WTC11 (cell line): ENCODE results near the gene EPHA4. TPM values are rescaled to one million over a fixed set of nuclear protein-coding genes. Genes with fewer than 3 reads are reported as not detected.

ENCODE experiments used
- ATAC-seq: fragments of 200-7000 bp; cut with Tn5 transposase; 2 replicates; pipeline ENCODE4 v1.10.0; 2021; ENCODE audit warnings: mild to moderate bottlenecking, moderate library complexity
- CTCF ChIA-PET: fragments of 300-600 bp; sonication (Branson Sonifier 250); formaldehyde crosslinking; loops from one replicate; lab custom pipeline; 2021; ENCODE audit warnings: antibody characterized with exemption; lab: Charles Lee
- POLR2A ChIA-PET: fragments of 350-600 bp; sonication (Branson Sonifier 250); formaldehyde crosslinking; loops from one replicate; lab custom pipeline; 2021; ENCODE audit warnings: antibody characterized with exemption; lab: Charles Lee
- DNase-seq: peaks from one replicate; pipeline ENCODE4 v3.0.0; 2021; ENCODE audit warnings: low spot score
- H3K27ac Mint-ChIP-seq: 2 replicates; pipeline ENCODE4 v1.8.0; 2021; ENCODE audit warnings: mixed read lengths
- H3K27me3 Mint-ChIP-seq: 2 replicates; pipeline ENCODE4 v1.8.0; 2021; ENCODE audit warnings: low read depth, mild to moderate bottlenecking, moderate library complexity, mixed read lengths
- H3K36me3 Mint-ChIP-seq: 2 replicates; pipeline ENCODE4 v1.8.0; 2021; ENCODE audit warnings: mixed read lengths
- H3K4me1 Mint-ChIP-seq: 2 replicates; pipeline ENCODE4 v1.8.0; 2022; ENCODE audit warnings: mixed read lengths
- H3K4me3 Mint-ChIP-seq: 2 replicates; pipeline ENCODE4 v1.8.0; 2021; ENCODE audit warnings: mild to moderate bottlenecking, moderate library complexity, mixed read lengths
- H3K9me3 Mint-ChIP-seq: 2 replicates; pipeline ENCODE4 v1.8.0; 2021; ENCODE audit warnings: mixed read lengths
- CBFB ChIP-seq: sonication (generic); formaldehyde crosslinking; IDR thresholded peaks from 2 replicates; pipeline ENCODE4 v1.8.1; 2022; ENCODE audit warnings: mild to moderate bottlenecking, low read depth, missing genetic modification reagents
- CREB1 ChIP-seq: sonication (generic); formaldehyde crosslinking; IDR thresholded peaks from 2 replicates; pipeline ENCODE4 v1.8.0; 2023; ENCODE audit warnings: mild to moderate bottlenecking, missing genetic modification reagents
- EMX1 ChIP-seq: fragments of 250-450 bp; sonication (Bioruptor Pico); IDR thresholded peaks from 2 replicates; pipeline ENCODE4 v1.8.0; 2021; ENCODE audit warnings: mild to moderate bottlenecking
- HMGA2 ChIP-seq: fragments of 250-450 bp; sonication (Bioruptor Pico); IDR thresholded peaks from 2 replicates; pipeline ENCODE4 v1.4.0; 2021; ENCODE audit warnings: mild to moderate bottlenecking, moderate library complexity
- JAZF1 ChIP-seq: fragments of 250-450 bp; sonication (Bioruptor Pico); IDR thresholded peaks from 2 replicates; pipeline ENCODE4 v1.9.0; 2021; ENCODE audit warnings: moderate library complexity, mild to moderate bottlenecking, inconsistent platforms
- JUN ChIP-seq: sonication (generic); formaldehyde crosslinking; IDR thresholded peaks from 2 replicates; pipeline ENCODE4 v1.8.0; 2023; ENCODE audit warnings: mild to moderate bottlenecking, missing genetic modification reagents
- NFE2L1 ChIP-seq: sonication (generic); formaldehyde crosslinking; IDR thresholded peaks from 2 replicates; pipeline ENCODE4 v1.8.1; 2023; ENCODE audit warnings: missing genetic modification reagents
- NFYB ChIP-seq: sonication (generic); formaldehyde crosslinking; conservative IDR thresholded peaks from 2 replicates; pipeline ENCODE4 v1.8.0; 2022; ENCODE audit warnings: low read depth, missing genetic modification reagents
- RORB ChIP-seq: fragments of 250-450 bp; sonication (Bioruptor Pico); IDR thresholded peaks from 2 replicates; pipeline ENCODE4 v1.9.0; 2021; ENCODE audit warnings: mild to moderate bottlenecking
- SMAD3 ChIP-seq: sonication (generic); formaldehyde crosslinking; IDR thresholded peaks from 2 replicates; pipeline ENCODE4 v1.8.0; 2022; ENCODE audit warnings: missing genetic modification reagents, mild to moderate bottlenecking, borderline replicate concordance
- ZNF121 ChIP-seq: sonication (generic); formaldehyde crosslinking; IDR thresholded peaks from 2 replicates; pipeline ENCODE4 v1.8.0; 2023; ENCODE audit warnings: missing genetic modification reagents
- ZNF416 ChIP-seq: fragments of 250-450 bp; sonication (Bioruptor Pico); IDR thresholded peaks from 2 replicates; pipeline ENCODE4 v1.9.0; 2021; ENCODE audit warnings: mild to moderate bottlenecking, inconsistent platforms
- ZNF671 ChIP-seq: fragments of 250-450 bp; sonication (Bioruptor Pico); IDR thresholded peaks from 2 replicates; pipeline ENCODE4 v1.8.0; 2021; ENCODE audit warnings: mild to moderate bottlenecking
- total RNA-seq: library from RNA; stranded (reverse); gene quantifications from 3 replicates; pipeline ENCODE4 v1.2.3, GENCODE V29; 2021
- TF ChIP-seq, protein P1 (sequence below): sonication (generic); formaldehyde crosslinking; IDR thresholded peaks from 2 replicates; pipeline ENCODE4 v1.8.0; 2022; ENCODE audit warnings: mild to moderate bottlenecking, missing genetic modification reagents
- TF ChIP-seq, protein P2 (sequence below): fragments of 250-450 bp; sonication (Bioruptor Pico); IDR thresholded peaks from 2 replicates; pipeline ENCODE4 v1.9.0; 2021; ENCODE audit warnings: moderate library complexity, mild to moderate bottlenecking, inconsistent platforms, borderline replicate concordance
- TF ChIP-seq, protein P3 (sequence below): sonication (generic); formaldehyde crosslinking; IDR thresholded peaks from 2 replicates; pipeline ENCODE4 v1.8.1; 2023; ENCODE audit warnings: mild to moderate bottlenecking, missing genetic modification reagents
- TF ChIP-seq, protein P4 (sequence below): fragments of 250-450 bp; sonication (Bioruptor Pico); IDR thresholded peaks from 2 replicates; pipeline ENCODE4 v2.1.2; 2022; ENCODE audit warnings: mild to moderate bottlenecking, moderate library complexity
- TF ChIP-seq, protein P5 (sequence below): sonication (generic); formaldehyde crosslinking; IDR thresholded peaks from 2 replicates; pipeline ENCODE4 v1.8.0; 2023; ENCODE audit warnings: mild to moderate bottlenecking, missing genetic modification reagents
- TF ChIP-seq, protein P6 (sequence below): sonication (generic); formaldehyde crosslinking; IDR thresholded peaks from 2 replicates; pipeline ENCODE4 v1.8.0; 2022; ENCODE audit warnings: mild to moderate bottlenecking, missing genetic modification reagents
- TF ChIP-seq, protein P7 (sequence below): sonication (generic); formaldehyde crosslinking; IDR thresholded peaks from 2 replicates; pipeline ENCODE4 v1.8.1; 2023; ENCODE audit warnings: mild to moderate bottlenecking, missing genetic modification reagents, moderate library complexity

EPHA4 gene
- total RNA-seq, 1 experiment from 2014 or later = 11.0 TPM

DNA sequence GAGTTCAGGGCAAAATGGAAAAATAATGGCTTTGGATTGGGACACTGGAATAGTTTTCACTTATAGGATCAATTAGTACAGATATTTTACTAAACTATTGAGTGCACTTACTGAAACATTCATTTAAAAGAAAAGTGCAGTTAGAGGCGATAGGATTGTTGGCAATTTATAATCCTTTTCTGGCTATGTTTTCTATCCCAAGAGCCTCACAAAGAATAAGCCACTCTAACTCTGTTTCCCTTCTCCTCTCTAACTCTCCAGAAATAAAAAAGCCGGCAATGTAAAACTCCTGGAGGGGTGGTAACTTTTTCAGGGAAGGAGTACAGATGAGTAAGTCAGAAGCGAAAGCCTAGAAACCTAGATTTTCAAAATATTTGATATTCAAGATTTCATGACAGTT, 91.3 kb downstream of the EPHA4 start:
- H3K4me1 Mint-ChIP-seq = peaks cover 16% of the 10 kb centered on the region
- no peaks in the 10 kb centered on the region for H3K9me3 Mint-ChIP-seq

DNA sequence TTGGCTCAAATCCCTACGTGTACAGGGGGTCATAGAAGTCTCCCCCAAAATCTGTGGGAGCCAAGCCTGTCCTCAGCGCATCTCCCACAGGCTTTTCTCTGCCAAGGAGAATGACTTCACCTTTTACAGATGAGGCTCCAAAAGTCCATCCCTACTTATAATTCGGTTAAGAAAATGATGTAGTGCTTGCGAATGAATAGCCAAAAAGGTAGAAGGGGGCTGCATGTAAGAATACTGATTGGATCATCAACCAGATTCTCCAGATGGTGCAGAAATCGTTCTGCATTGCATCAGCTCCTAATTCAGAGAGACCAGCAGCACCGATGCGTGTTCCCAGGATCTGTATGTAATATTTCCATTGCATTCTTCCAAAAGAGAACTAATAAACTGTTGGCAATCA, 91.9 kb downstream of the EPHA4 start:
- Mint-ChIP-seq H3K27ac (no peak overlapping the region), H3K4me3 (no peak overlapping the region), H3K36me3 (no peaks in the 10 kb centered on the region), H3K4me1 (peaks cover 16% of the 10 kb centered on the region), H3K27me3 (no peaks in the 10 kb centered on the region), H3K9me3 (no peaks in the 10 kb centered on the region)
- POLR2A ChIA-PET = no interaction called here
- DNase-seq (no peak), ATAC-seq (no peak)
- TF ChIP-seq ZNF671 (CRISPR knock-in tag) (no peak), EMX1 (CRISPR knock-in tag) (no peak), JAZF1 (no peak), ZNF416 (CRISPR knock-in tag) (no peak), NFE2L1 (CRISPR knock-in tag) (no peak), JUN (CRISPR knock-in tag) (no peak)
- TF ChIP-seq, protein P1, sequence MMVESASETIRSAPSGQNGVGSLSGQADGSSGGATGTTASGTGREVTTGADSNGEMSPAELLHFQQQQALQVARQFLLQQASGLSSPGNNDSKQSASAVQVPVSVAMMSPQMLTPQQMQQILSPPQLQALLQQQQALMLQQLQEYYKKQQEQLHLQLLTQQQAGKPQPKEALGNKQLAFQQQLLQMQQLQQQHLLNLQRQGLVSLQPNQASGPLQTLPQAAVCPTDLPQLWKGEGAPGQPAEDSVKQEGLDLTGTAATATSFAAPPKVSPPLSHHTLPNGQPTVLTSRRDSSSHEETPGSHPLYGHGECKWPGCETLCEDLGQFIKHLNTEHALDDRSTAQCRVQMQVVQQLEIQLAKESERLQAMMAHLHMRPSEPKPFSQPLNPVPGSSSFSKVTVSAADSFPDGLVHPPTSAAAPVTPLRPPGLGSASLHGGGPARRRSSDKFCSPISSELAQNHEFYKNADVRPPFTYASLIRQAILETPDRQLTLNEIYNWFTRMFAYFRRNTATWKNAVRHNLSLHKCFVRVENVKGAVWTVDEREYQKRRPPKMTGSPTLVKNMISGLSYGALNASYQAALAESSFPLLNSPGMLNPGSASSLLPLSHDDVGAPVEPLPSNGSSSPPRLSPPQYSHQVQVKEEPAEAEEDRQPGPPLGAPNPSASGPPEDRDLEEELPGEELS (CRISPR knock-in tag) = no peak
- CTCF ChIA-PET = no interaction called here

More for the DNA sequence above, 91.3 kb downstream of the EPHA4 start:
- TF ChIP-seq, protein P2, sequence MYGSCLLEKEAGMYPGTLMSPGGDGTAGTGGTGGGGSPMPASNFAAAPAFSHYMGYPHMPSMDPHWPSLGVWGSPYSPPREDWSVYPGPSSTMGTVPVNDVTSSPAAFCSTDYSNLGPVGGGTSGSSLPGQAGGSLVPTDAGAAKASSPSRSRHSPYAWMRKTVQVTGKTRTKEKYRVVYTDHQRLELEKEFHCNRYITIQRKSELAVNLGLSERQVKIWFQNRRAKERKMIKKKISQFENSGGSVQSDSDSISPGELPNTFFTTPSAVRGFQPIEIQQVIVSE (CRISPR knock-in tag) = no peak
- TF ChIP-seq, protein P3, sequence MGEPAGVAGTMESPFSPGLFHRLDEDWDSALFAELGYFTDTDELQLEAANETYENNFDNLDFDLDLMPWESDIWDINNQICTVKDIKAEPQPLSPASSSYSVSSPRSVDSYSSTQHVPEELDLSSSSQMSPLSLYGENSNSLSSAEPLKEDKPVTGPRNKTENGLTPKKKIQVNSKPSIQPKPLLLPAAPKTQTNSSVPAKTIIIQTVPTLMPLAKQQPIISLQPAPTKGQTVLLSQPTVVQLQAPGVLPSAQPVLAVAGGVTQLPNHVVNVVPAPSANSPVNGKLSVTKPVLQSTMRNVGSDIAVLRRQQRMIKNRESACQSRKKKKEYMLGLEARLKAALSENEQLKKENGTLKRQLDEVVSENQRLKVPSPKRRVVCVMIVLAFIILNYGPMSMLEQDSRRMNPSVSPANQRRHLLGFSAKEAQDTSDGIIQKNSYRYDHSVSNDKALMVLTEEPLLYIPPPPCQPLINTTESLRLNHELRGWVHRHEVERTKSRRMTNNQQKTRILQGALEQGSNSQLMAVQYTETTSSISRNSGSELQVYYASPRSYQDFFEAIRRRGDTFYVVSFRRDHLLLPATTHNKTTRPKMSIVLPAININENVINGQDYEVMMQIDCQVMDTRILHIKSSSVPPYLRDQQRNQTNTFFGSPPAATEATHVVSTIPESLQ (CRISPR knock-in tag) = no peak
- no peak for TF ChIP-seq RORB (CRISPR knock-in tag)
- TF ChIP-seq, protein P4, sequence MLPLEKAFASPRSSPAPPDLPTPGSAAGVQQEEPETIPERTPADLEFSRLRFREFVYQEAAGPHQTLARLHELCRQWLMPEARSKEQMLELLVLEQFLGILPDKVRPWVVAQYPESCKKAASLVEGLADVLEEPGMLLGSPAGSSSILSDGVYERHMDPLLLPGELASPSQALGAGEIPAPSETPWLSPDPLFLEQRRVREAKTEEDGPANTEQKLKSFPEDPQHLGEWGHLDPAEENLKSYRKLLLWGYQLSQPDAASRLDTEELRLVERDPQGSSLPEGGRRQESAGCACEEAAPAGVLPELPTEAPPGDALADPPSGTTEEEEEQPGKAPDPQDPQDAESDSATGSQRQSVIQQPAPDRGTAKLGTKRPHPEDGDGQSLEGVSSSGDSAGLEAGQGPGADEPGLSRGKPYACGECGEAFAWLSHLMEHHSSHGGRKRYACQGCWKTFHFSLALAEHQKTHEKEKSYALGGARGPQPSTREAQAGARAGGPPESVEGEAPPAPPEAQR = no peak
- no peak for TF ChIP-seq CBFB
- TF ChIP-seq SMAD3 (CRISPR knock-in tag) = no peak
- TF ChIP-seq ZNF121 = no peak
- TF ChIP-seq HMGA2 (CRISPR knock-in tag) = no peak
- no peak for TF ChIP-seq NFYB
- TF ChIP-seq, protein P5, sequence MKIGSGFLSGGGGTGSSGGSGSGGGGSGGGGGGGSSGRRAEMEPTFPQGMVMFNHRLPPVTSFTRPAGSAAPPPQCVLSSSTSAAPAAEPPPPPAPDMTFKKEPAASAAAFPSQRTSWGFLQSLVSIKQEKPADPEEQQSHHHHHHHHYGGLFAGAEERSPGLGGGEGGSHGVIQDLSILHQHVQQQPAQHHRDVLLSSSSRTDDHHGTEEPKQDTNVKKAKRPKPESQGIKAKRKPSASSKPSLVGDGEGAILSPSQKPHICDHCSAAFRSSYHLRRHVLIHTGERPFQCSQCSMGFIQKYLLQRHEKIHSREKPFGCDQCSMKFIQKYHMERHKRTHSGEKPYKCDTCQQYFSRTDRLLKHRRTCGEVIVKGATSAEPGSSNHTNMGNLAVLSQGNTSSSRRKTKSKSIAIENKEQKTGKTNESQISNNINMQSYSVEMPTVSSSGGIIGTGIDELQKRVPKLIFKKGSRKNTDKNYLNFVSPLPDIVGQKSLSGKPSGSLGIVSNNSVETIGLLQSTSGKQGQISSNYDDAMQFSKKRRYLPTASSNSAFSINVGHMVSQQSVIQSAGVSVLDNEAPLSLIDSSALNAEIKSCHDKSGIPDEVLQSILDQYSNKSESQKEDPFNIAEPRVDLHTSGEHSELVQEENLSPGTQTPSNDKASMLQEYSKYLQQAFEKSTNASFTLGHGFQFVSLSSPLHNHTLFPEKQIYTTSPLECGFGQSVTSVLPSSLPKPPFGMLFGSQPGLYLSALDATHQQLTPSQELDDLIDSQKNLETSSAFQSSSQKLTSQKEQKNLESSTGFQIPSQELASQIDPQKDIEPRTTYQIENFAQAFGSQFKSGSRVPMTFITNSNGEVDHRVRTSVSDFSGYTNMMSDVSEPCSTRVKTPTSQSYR (CRISPR knock-in tag) = no peak
- TF ChIP-seq, protein P6, sequence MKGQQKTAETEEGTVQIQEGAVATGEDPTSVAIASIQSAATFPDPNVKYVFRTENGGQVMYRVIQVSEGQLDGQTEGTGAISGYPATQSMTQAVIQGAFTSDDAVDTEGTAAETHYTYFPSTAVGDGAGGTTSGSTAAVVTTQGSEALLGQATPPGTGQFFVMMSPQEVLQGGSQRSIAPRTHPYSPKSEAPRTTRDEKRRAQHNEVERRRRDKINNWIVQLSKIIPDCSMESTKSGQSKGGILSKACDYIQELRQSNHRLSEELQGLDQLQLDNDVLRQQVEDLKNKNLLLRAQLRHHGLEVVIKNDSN = no peak
- TF ChIP-seq, protein P7, sequence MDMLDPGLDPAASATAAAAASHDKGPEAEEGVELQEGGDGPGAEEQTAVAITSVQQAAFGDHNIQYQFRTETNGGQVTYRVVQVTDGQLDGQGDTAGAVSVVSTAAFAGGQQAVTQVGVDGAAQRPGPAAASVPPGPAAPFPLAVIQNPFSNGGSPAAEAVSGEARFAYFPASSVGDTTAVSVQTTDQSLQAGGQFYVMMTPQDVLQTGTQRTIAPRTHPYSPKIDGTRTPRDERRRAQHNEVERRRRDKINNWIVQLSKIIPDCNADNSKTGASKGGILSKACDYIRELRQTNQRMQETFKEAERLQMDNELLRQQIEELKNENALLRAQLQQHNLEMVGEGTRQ (CRISPR knock-in tag) = no peak
- no peak for TF ChIP-seq CREB1 (CRISPR knock-in tag)
- TF ChIP-seq, all 79 proteins: peak for 0
- DNase-seq = no peak
- H3K4me3 Mint-ChIP-seq = no peak overlapping the region
- no peak overlapping the region for H3K27ac Mint-ChIP-seq
- ChIA-PET POLR2A (no interaction called here), CTCF (no interaction called here)
- no peak for ATAC-seq
- no peaks in the 10 kb centered on the region for H3K27me3 Mint-ChIP-seq
- H3K36me3 Mint-ChIP-seq = no peaks in the 10 kb centered on the region
